SK-N-SH treated with all-trans-retinoic acid at 6 μM for 48 hours (cell line): ENCODE measurements around the gene HRH3.

Experiments
- ATAC-seq: fragments of 200-7000 bp; cut with Tn5 transposase; 3 replicates; pipeline ENCODE4 v1.9.1; 2020; ENCODE audit warnings: mild to moderate bottlenecking, moderate library complexity
- GLIS3 ChIP-seq: fragments of 250-450 bp; sonication (Bioruptor Pico); IDR thresholded peaks from 2 replicates; pipeline ENCODE4 v1.5.0; 2020; ENCODE audit warnings: mild to moderate bottlenecking, moderate library complexity
- ISL1 ChIP-seq: fragments of 250-450 bp; sonication (Bioruptor Pico); IDR thresholded peaks from 2 replicates; pipeline ENCODE4 v2.1.2; 2022; ENCODE audit warnings: mild to moderate bottlenecking, moderate library complexity
- OSR1 ChIP-seq: fragments of 250-450 bp; sonication (Bioruptor Pico); IDR thresholded peaks from 2 replicates; pipeline ENCODE4 v1.8.0; 2022; ENCODE audit warnings: moderate library complexity, mild to moderate bottlenecking, inconsistent platforms
- PPARA ChIP-seq: fragments of 250-450 bp; sonication (Bioruptor Pico); IDR thresholded peaks from 2 replicates; pipeline ENCODE4 v1.5.0; 2020; ENCODE audit warnings: mild to moderate bottlenecking, borderline replicate concordance
- RARB ChIP-seq: fragments of 250-450 bp; sonication (Bioruptor Pico); IDR thresholded peaks from 2 replicates; pipeline ENCODE4 v1.8.0; 2021; ENCODE audit warnings: mild to moderate bottlenecking, moderate library complexity
- SNAI2 ChIP-seq: fragments of 250-450 bp; sonication (Bioruptor Pico); IDR thresholded peaks from 2 replicates; pipeline ENCODE4 v1.5.0; 2020; ENCODE audit warnings: mild to moderate bottlenecking, moderate library complexity
- TCF4 ChIP-seq: fragments of 250-450 bp; sonication (Bioruptor Pico); IDR thresholded peaks from 2 replicates; pipeline ENCODE4 v1.8.0; 2021; ENCODE audit warnings: mild to moderate bottlenecking, moderate library complexity, borderline replicate concordance
- TOX ChIP-seq: fragments of 250-450 bp; sonication (Bioruptor Pico); IDR thresholded peaks from 2 replicates; pipeline ENCODE4 v1.8.0; 2021; ENCODE audit warnings: mild to moderate bottlenecking, moderate library complexity, borderline replicate concordance
- ZC3H10 ChIP-seq: fragments of 250-450 bp; sonication (Bioruptor Pico); IDR thresholded peaks from 2 replicates; pipeline ENCODE4 v1.5.1; 2021; ENCODE audit warnings: mild to moderate bottlenecking, moderate library complexity
- ZFP3 ChIP-seq: fragments of 250-450 bp; sonication (Bioruptor Pico); IDR thresholded peaks from 2 replicates; pipeline ENCODE4 v1.5.0; 2020; ENCODE audit warnings: mild to moderate bottlenecking, moderate library complexity
- ZFP30 ChIP-seq: fragments of 450-650 bp; formaldehyde crosslinking; IDR thresholded peaks from 2 replicates; pipeline ENCODE4 v1.5.0; 2022; ENCODE audit warnings: mild to moderate bottlenecking, moderate library complexity
- ZNF565 ChIP-seq: fragments of 450-650 bp; formaldehyde crosslinking; conservative IDR thresholded peaks from 2 replicates; pipeline ENCODE4 v1.5.0; 2020; ENCODE audit warnings: low read depth, mild to moderate bottlenecking, moderate library complexity
- ZNF70 ChIP-seq: fragments of 450-650 bp; formaldehyde crosslinking; IDR thresholded peaks from 2 replicates; pipeline ENCODE4 v1.5.0; 2020; ENCODE audit warnings: mild to moderate bottlenecking, moderate library complexity
- ZNF8 ChIP-seq: fragments of 450-650 bp; formaldehyde crosslinking; IDR thresholded peaks from 2 replicates; pipeline ENCODE4 v1.5.0; 2020; ENCODE audit warnings: mild to moderate bottlenecking, moderate library complexity
- TF ChIP-seq, protein P1 (sequence below): fragments of 250-450 bp; sonication (Bioruptor Pico); IDR thresholded peaks from 2 replicates; pipeline ENCODE4 v1.5.1; 2020; ENCODE audit warnings: low read depth, mild to moderate bottlenecking, moderate library complexity
- TF ChIP-seq, protein P2 (sequence below): fragments of 250-450 bp; sonication (Bioruptor Pico); IDR thresholded peaks from 2 replicates; pipeline ENCODE4 v1.8.0; 2020; ENCODE audit warnings: mild to moderate bottlenecking, moderate library complexity, borderline replicate concordance
- TF ChIP-seq, protein P3 (sequence below): fragments of 250-450 bp; sonication (Bioruptor Pico); IDR thresholded peaks from 2 replicates; pipeline ENCODE4 v1.5.0; 2020; ENCODE audit warnings: mild to moderate bottlenecking, moderate library complexity
- TF ChIP-seq, protein P4 (sequence below): fragments of 250-450 bp; sonication (Bioruptor Pico); IDR thresholded peaks from 2 replicates; pipeline ENCODE4 v1.5.1; 2021; ENCODE audit warnings: mild to moderate bottlenecking, moderate library complexity

The HRH3 gene

DNA sequence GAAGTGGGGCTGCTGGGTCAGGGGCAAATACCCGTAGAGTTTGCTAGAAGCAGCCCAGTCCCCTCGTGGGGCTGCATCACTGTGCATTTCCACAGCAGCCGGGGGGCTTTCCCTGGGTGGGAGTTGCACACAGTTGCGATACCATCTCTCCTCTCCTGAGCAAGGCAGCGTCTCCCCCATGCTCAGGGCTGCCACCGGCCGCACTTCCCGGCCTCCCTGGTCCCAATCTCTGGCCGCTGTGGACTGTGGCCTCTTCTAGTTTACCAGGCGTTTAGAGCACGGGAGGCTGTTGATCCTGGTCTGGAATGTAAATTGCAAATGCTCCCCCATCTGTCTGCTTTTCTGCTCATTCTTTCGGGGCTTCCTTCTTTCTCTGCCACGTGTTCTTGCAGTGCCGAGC is 49.3 kb upstream of the HRH3 start:
- TF ChIP-seq GLIS3 (no peak), TOX (CRISPR knock-in tag) (no peak), TCF4 (no peak), ZNF8 (CRISPR knock-in tag) (no peak)
- TF ChIP-seq, protein P1, sequence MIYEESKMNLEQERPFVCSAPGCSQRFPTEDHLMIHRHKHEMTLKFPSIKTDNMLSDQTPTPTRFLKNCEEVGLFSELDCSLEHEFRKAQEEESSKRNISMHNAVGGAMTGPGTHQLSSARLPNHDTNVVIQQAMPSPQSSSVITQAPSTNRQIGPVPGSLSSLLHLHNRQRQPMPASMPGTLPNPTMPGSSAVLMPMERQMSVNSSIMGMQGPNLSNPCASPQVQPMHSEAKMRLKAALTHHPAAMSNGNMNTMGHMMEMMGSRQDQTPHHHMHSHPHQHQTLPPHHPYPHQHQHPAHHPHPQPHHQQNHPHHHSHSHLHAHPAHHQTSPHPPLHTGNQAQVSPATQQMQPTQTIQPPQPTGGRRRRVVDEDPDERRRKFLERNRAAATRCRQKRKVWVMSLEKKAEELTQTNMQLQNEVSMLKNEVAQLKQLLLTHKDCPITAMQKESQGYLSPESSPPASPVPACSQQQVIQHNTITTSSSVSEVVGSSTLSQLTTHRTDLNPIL (CRISPR knock-in tag), result no peak
- TF ChIP-seq, protein P2, sequence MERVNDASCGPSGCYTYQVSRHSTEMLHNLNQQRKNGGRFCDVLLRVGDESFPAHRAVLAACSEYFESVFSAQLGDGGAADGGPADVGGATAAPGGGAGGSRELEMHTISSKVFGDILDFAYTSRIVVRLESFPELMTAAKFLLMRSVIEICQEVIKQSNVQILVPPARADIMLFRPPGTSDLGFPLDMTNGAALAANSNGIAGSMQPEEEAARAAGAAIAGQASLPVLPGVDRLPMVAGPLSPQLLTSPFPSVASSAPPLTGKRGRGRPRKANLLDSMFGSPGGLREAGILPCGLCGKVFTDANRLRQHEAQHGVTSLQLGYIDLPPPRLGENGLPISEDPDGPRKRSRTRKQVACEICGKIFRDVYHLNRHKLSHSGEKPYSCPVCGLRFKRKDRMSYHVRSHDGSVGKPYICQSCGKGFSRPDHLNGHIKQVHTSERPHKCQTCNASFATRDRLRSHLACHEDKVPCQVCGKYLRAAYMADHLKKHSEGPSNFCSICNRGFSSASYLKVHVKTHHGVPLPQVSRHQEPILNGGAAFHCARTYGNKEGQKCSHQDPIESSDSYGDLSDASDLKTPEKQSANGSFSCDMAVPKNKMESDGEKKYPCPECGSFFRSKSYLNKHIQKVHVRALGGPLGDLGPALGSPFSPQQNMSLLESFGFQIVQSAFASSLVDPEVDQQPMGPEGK (CRISPR knock-in tag), result no peak

DNA sequence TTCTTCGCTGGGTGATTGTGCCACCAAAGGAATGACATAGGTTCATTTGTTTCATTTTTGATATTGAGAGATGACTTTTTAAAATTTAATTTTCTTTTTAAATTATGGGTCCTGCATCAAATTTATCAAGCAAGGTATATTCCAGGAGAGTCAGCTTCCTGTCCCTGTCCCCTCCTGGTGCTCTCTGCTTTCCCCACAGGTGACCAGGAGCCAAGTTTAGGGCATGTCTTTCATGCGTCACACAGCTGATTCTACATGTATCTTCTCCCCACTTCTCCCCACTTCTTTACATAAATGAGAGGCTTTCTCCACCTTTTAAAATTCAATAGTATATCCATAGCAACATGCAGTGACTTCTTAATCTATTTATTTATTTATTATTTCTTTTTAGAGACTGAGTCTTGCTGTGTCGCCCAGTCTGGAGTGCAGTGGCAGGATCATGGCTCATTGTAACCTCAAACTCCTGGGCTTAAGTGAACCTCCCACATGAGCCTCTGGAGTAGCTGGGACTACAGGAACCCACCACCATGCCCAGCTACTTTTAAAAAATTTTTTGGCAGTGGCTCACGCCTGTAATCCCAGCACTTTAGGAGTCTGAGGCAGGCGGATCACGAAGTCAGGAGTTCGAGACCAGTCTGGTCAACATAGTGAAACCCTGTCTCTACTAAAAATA is 48.3 kb upstream of the HRH3 start:
- no peak for ATAC-seq

More for the DNA sequence above, 49.3 kb upstream of the HRH3 start:
- ATAC-seq, result no peak

DNA sequence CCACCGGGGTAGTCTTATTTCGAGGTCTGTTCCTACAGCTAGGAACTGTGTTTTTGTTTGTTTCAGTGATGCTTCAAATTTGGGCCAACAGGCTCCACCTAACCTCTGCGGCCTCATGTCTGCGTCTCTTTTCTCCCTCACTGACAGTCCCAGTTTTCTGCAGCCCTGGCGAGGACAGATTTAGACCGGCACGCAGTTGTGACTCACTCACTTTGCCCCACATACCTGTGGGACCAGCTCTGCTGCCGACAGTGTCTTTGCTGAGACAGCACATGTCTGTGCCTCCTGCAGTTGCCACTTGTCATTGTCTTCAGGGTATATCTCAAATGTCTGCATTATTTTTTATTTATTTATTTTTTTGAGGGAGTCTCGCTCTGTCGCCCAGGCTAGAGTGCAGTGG is 47.5 kb upstream of the HRH3 start:
- ATAC-seq, result no peak
- TF ChIP-seq, protein P3, sequence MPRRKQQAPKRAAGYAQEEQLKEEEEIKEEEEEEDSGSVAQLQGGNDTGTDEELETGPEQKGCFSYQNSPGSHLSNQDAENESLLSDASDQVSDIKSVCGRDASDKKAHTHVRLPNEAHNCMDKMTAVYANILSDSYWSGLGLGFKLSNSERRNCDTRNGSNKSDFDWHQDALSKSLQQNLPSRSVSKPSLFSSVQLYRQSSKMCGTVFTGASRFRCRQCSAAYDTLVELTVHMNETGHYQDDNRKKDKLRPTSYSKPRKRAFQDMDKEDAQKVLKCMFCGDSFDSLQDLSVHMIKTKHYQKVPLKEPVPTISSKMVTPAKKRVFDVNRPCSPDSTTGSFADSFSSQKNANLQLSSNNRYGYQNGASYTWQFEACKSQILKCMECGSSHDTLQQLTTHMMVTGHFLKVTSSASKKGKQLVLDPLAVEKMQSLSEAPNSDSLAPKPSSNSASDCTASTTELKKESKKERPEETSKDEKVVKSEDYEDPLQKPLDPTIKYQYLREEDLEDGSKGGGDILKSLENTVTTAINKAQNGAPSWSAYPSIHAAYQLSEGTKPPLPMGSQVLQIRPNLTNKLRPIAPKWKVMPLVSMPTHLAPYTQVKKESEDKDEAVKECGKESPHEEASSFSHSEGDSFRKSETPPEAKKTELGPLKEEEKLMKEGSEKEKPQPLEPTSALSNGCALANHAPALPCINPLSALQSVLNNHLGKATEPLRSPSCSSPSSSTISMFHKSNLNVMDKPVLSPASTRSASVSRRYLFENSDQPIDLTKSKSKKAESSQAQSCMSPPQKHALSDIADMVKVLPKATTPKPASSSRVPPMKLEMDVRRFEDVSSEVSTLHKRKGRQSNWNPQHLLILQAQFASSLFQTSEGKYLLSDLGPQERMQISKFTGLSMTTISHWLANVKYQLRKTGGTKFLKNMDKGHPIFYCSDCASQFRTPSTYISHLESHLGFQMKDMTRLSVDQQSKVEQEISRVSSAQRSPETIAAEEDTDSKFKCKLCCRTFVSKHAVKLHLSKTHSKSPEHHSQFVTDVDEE, result no peak
- TF ChIP-seq, protein P4, sequence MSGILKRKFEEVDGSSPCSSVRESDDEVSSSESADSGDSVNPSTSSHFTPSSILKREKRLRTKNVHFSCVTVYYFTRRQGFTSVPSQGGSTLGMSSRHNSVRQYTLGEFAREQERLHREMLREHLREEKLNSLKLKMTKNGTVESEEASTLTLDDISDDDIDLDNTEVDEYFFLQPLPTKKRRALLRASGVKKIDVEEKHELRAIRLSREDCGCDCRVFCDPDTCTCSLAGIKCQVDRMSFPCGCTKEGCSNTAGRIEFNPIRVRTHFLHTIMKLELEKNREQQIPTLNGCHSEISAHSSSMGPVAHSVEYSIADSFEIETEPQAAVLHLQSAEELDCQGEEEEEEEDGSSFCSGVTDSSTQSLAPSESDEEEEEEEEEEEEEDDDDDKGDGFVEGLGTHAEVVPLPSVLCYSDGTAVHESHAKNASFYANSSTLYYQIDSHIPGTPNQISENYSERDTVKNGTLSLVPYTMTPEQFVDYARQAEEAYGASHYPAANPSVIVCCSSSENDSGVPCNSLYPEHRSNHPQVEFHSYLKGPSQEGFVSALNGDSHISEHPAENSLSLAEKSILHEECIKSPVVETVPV, result no peak
- TF ChIP-seq, protein P1 (CRISPR knock-in tag), result no peak
- TF ChIP-seq PPARA (CRISPR knock-in tag) (no peak), ZNF8 (CRISPR knock-in tag) (no peak), SNAI2 (CRISPR knock-in tag) (no peak), OSR1 (CRISPR knock-in tag) (no peak), ZC3H10 (CRISPR knock-in tag) (no peak), ISL1 (CRISPR knock-in tag) (no peak), ZFP30 (CRISPR knock-in tag) (no peak), RARB (CRISPR knock-in tag) (no peak), ZNF565 (CRISPR knock-in tag) (no peak), TCF4 (no peak), ZFP3 (CRISPR knock-in tag) (no peak)
- TF ChIP-seq, protein P2 (CRISPR knock-in tag), result no peak

More for the DNA sequence above, 48.3 kb upstream of the HRH3 start:
- TF ChIP-seq ZNF70 (no peak), ZNF565 (CRISPR knock-in tag) (no peak), OSR1 (CRISPR knock-in tag) (no peak), TCF4 (no peak), ZNF8 (CRISPR knock-in tag) (no peak)
- TF ChIP-seq, protein P3, result no peak
